Neural cell (in vitro differentiated cells): ENCODE measurements around the gene ZNF691.

Experiments used
- POLR2AphosphoS5 ChIP-seq: IDR thresholded peaks from 2 replicates; pipeline ENCODE4 v1.6.1; 2012
- TF ChIP-seq, protein P1 (sequence below): fragments of 450-650 bp; IDR thresholded peaks from 2 replicates; pipeline ENCODE4 v1.5.1; 2014; ENCODE audit warnings: antibody characterized with exemption, mild to moderate bottlenecking, moderate library complexity; ENCODE audit not compliant: poor library complexity, severe bottlenecking

DNA sequence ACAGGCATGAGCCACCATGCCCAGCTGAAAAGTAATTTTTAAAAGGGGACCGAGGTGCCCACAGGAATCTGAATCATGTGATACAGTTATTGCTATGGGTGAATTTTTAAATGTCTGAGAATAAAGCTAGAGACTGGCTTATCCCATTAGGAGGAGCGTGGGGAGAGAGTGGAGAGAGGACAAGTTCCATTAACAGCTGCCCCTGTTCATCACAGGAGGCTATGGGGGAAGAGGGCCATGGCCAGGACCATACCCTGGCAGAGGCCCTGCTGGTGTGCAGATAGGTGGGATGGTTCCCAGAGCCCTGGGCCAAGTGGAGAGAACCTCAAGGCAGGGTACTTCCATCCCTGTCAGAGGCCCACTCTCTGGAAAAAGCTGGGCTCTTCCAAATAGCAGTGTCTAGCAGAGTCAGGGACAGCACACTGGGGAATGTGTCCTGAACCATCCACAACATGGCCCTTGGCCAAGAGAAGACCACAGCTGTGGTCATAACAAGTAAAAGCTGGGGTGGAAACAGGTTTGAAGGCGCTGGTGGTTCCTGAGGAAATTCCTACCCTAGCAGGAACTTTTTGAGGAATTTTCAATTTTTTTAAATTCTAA, 13.7 kb upstream of the ZNF691 start:
- no peak for TF ChIP-seq POLR2AphosphoS5
- TF ChIP-seq, protein P1, sequence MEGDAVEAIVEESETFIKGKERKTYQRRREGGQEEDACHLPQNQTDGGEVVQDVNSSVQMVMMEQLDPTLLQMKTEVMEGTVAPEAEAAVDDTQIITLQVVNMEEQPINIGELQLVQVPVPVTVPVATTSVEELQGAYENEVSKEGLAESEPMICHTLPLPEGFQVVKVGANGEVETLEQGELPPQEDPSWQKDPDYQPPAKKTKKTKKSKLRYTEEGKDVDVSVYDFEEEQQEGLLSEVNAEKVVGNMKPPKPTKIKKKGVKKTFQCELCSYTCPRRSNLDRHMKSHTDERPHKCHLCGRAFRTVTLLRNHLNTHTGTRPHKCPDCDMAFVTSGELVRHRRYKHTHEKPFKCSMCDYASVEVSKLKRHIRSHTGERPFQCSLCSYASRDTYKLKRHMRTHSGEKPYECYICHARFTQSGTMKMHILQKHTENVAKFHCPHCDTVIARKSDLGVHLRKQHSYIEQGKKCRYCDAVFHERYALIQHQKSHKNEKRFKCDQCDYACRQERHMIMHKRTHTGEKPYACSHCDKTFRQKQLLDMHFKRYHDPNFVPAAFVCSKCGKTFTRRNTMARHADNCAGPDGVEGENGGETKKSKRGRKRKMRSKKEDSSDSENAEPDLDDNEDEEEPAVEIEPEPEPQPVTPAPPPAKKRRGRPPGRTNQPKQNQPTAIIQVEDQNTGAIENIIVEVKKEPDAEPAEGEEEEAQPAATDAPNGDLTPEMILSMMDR = no peak
